Measurements from ENCODE around the gene SEC23A.
"Not testable (repeated sequence)": the region's sequence is repeated elsewhere in the genome, so short reads cannot be mapped to it uniquely, and the experiment has no call there.

- TF ChIP-seq CTCF (conservative IDR thresholded peaks at IDR 0.05; ENCODE audit: low read length); EZH2phosphoT487 (IDR thresholded peaks at IDR 0.05; ENCODE audit: borderline replicate concordance): not testable (repeated sequence)
These were observed 50.1 kb downstream of the SEC23A start for GRCh38 chr14:39052869-39053454.
